Activated CD8-positive, alpha-beta memory T cell treated with anti-CD3 and anti-CD28 coated beads for 24 hours (primary cell): ENCODE measurements around the gene KPNA6.

Source experiments
- DNase-seq: peaks from one replicate; pipeline ENCODE4 v3.0.0-alpha.2; 2020

KPNA6 gene

DNA sequence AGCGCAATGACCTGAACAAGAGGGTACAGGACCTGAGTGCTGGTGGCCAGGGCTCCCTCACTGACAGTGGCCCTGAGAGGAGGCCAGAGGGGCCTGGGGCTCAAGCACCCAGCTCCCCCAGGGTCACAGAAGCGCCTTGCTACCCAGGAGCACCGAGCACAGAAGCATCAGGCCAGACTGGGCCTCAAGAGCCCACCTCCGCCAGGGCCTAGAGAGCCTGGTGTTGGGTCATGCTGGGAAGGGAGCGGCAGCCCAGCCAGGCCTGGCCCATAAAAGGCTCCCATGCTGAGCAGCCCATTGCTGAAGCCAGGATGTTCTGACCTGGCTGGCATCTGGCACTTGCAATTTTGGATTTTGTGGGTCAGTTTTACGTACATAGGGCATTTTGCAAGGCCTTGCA, 87.1 kb downstream of the KPNA6 start:
- no peak for DNase-seq

- no peak for DNase-seq
Measured at GRCh38 chr1:32195531-32195930, 87.7 kb downstream of the KPNA6 start.

GRCh38 chr1:32195972-32196823, 88.3 kb downstream of the KPNA6 start:
- DNase-seq, result no peak

- no peak for DNase-seq
Measured at GRCh38 chr1:32197074-32197473, 89.2 kb downstream of the KPNA6 start.

- no peak for DNase-seq
Measured at GRCh38 chr1:32197837-32198236, 90.0 kb downstream of the KPNA6 start.

- no peak for DNase-seq
Measured at GRCh38 chr1:32198237-32199042, 90.6 kb downstream of the KPNA6 start.

DNA sequence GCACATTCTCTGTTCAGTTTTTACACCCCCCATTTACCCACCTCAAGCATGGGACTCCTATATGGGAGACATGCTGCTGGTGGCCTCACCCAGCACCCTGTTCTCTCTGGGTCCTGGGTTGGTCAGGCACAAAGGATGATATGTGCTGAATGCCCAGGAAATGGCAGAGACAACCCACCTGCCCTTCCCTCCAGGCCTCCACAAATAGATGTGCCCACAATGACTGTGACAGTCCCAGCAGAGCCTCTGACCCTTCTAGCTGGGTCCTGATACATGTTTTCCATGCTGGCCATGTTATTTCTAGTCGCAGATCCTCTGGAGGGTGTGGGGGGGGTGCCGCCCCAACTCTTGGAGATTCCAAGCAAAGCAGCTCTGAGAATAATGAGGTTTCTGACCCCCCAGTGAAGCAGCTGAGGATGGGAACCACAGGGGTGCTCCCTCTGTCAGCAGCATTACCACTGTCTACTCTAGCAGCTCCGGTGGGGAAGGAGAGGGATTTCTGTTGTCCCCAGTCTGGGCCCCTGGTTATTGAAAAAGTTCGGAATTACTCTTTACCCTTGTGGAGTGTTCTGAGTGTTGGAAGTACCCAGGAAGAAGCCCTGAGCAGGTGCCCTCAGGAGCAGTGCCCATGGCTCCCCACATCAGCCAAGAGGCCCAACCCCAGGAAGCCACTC, 91.3 kb downstream of the KPNA6 start:
- DNase-seq, result no peak

DNA sequence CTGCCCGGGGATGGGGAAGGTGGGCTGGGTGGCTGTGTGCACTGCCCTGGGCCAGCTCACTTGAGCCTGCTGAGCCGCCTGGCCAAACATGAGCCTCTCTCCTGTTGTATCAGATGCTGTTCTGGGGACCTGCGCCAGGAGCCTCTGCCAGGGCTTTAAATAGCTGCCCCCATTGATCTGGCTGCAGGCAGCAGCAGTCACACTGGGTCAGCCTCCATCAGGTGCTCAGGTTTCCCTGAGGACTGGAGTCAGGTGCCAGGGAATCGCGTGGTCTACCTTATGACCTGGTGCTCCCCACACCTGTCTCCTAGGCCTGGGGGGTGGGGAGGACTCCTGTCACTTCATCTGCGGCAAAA, 91.8 kb downstream of the KPNA6 start:
- no peak for DNase-seq

DNA sequence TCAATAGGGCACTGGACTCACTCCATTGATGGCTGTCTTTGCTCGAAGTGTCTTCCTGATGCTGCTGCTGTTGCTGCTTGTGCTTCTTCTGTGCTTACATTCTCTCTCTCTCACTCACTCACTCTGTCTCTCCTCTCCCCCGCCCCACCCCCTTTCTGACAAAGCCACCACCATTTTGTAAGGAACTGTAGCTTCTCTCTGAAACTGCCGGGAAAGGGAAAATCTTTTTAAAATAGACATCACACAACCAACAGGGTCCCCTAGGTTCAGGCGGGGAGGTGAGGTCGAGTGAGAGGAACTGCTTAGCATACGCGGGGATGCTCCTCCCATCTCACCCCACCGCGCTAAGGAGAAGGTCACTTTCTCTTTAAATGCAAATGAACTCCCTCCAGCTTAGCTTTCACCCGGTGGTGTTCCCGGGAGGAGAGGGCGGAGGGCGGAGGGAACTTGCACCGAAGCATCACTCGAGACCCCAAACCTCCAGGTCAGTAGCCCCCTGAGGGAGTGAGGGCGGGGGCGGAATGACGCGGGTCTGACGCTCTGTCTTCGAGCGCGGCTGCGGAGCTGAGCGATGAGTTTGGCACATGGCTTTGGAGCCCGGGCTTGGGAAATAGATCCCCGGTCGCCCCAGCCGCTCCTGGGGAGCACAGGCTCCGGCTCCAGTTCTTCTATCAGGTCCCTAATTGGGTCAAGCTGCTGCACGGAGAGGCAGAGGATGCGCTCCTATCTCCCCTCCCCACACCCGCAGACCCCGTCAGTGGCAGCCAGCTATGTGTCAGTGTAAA, 92.6 kb downstream of the KPNA6 start, which contains the start of gene CCDC28B:
CCDC28B (plus strand) TSS at position 370 of the 785 bp plus-strand sequence. CDS start 1,341 bp downstream, outside the sequence.
- peak; percentile 85 for DNase-seq

- DNase-seq, result peak; percentile 90
Measured at GRCh38 chr1:32201011-32201855, 93.4 kb downstream of the KPNA6 start.

GRCh38 chr1:32204943-32205361, 97.1 kb downstream of the KPNA6 start:
- no peak for DNase-seq

- peak; percentile 91 for DNase-seq
Measured at GRCh38 chr1:32205401-32206370, 97.8 kb downstream of the KPNA6 start, which contains the start of gene IQCC. IQCC (plus strand) TSS chr1:32205671; CDS start chr1:32205682, 11 bp downstream.

GRCh38 chr1:32208469-32208868, 100.6 kb downstream of the KPNA6 start:
- DNase-seq, result no peak

DNA sequence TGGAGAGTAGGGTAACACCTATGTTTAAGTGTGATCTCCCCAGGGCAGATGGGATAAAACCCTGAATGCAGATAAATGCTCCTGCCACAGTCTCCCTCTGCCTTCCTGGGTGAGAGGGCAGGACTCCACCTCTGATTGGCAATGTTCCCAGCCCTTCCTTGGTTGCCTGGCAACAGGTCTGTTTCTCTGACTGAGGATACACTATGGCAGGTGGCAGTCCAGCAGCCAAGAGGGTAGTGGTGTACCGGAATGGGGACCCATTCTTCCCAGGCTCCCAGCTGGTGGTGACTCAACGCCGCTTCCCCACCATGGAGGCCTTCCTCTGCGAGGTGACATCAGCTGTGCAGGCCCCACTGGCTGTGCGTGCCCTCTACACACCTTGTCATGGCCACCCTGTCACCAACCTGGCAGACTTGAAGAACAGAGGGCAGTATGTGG, 101.1 kb downstream of the KPNA6 start, which contains the start of gene DCDC2B:
DCDC2B (plus strand) TSS at position 199 of the 438 bp plus-strand sequence; CDS start at position 204, 5 bp downstream.
- no peak for DNase-seq

DNA sequence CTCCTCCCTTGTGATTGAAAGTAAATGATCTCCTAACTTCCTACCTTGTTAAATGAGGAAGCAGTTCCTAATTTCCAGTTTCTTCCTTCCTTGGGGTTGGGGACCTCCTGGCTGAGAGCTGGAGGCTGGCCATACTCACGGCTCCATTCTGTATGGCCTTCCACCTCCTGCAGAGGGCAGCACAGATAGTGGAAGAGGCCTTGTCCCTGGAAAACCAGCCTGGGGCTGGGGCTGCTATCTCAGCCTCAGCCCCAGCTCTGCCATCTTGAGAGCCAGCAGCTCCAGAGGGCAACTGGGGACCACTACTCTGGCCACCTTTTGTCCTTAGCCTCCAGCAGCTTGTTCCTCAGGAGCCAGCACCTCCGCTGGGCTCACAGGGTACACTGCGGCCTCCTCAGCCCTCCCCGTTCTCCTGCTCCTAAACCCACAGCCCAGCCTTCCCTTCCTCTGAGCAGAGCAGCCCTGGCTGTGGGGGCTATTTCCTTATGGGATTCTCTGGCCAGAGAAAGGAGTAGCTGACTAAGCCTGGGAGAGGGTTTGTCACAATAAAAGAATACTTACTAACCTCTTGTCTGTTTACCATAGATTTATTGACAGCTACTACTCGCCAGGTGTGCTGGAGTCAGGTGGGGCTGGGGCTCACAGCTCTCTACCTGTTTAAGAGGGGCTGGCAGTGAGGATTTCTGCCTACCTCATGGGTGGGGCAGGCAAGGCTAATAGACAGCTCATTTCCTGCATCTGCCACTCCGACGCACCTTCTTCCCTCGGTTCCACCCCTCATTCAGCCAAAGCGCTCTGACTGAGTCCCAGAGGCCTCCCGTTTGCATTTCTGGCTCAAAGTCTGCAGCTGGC, 108.0 kb downstream of the KPNA6 start:
- peak; percentile 80 for DNase-seq

GRCh38 chr1:32216566-32216965, 108.7 kb downstream of the KPNA6 start:
- no peak for DNase-seq

GRCh38 chr1:32219022-32219421, 111.2 kb downstream of the KPNA6 start:
- no peak for DNase-seq

- no peak for DNase-seq
Measured at GRCh38 chr1:32220746-32221580, 113.1 kb downstream of the KPNA6 start.
